OCI-LY1 (cell line): ENCODE results near the gene KIF13A.

Experiments used
- H2AFZ ChIP-seq: fragments of 200-600 bp; sonication (generic), shearing (Covaris generic); 2 replicates; pipeline ENCODE4 v1.6.0; 2014; ENCODE audit warnings: antibody characterized with exemption, mild to moderate bottlenecking, low read length
- H3F3A ChIP-seq: fragments of 200-600 bp; sonication (generic), shearing (Covaris generic); 2 replicates; pipeline ENCODE4 v1.6.0; 2014; ENCODE audit warnings: mild to moderate bottlenecking, antibody characterized with exemption, low read length, moderate library complexity; ENCODE audit not compliant: insufficient read depth
- H3K27ac ChIP-seq: fragments of 200-600 bp; sonication (generic); 2 replicates; pipeline ENCODE4 v1.5.1; 2014; ENCODE audit warnings: low read length, mixed run types, mild to moderate bottlenecking, low read depth; ENCODE audit not compliant: poor library complexity, severe bottlenecking
- H3K27me3 ChIP-seq: fragments of 200-600 bp; sonication (generic); 2 replicates; pipeline ENCODE4 v1.6.0; 2014; ENCODE audit warnings: antibody characterized with exemption, mild to moderate bottlenecking, low read length, moderate library complexity; ENCODE audit not compliant: insufficient read depth
- H3K36me3 ChIP-seq: fragments of 200-600 bp; sonication (generic); 2 replicates; pipeline ENCODE4 v1.6.1; 2014; ENCODE audit warnings: mild to moderate bottlenecking, antibody characterized with exemption, low read length, moderate library complexity, mixed read lengths; ENCODE audit not compliant: insufficient read depth
- H3K4me1 ChIP-seq: fragments of 200-600 bp; sonication (generic); 2 replicates; pipeline ENCODE4 v1.5.1; 2014; ENCODE audit warnings: mild to moderate bottlenecking, low read length, moderate library complexity; ENCODE audit not compliant: insufficient read depth, severe bottlenecking
- H3K4me2 ChIP-seq: fragments of 200-600 bp; sonication (generic), shearing (Covaris generic); 2 replicates; pipeline ENCODE4 v1.6.1; 2014; ENCODE audit warnings: low read length
- H3K4me3 ChIP-seq: fragments of 200-600 bp; sonication (generic); 2 replicates; pipeline ENCODE4 v1.5.1; 2014; ENCODE audit warnings: low read length, low read depth, mild to moderate bottlenecking, mixed read lengths; ENCODE audit not compliant: poor library complexity, severe bottlenecking
- H3K79me2 ChIP-seq: fragments of 200-600 bp; shearing (Covaris generic); 2 replicates; pipeline ENCODE4 v1.6.1; 2016; ENCODE audit warnings: mixed run types, low read length, mixed read lengths; ENCODE audit not compliant: insufficient read depth
- H3K9ac ChIP-seq: fragments of 200-600 bp; sonication (generic), shearing (Covaris generic); 2 replicates; pipeline ENCODE4 v1.6.1; 2014; ENCODE audit warnings: mild to moderate bottlenecking, low read length, mixed read lengths
- H3K9me2 ChIP-seq: fragments of 200-600 bp; sonication (generic), shearing (Covaris generic); 2 replicates; pipeline ENCODE4 v1.6.1; 2014; ENCODE audit warnings: low read depth, mild to moderate bottlenecking, low read length, mixed read lengths
- H3K9me3 ChIP-seq: fragments of 200-600 bp; shearing (Covaris generic); 2 replicates; pipeline ENCODE4 v1.6.1; 2014; ENCODE audit warnings: low read length, mixed read lengths
- H4K20me1 ChIP-seq: fragments of 200-600 bp; sonication (generic), shearing (Covaris generic); 2 replicates; pipeline ENCODE4 v1.6.0; 2016; ENCODE audit warnings: mild to moderate bottlenecking, low read length; ENCODE audit not compliant: insufficient read depth
- EZH2 ChIP-seq: fragments of 200-600 bp; sonication (generic), shearing (Covaris generic); IDR thresholded peaks from 2 replicates; pipeline ENCODE4 v1.8.0; 2017; ENCODE audit warnings: borderline replicate concordance, mixed run types, mild to moderate bottlenecking, antibody characterized with exemption, low read length, moderate library complexity, mixed read lengths
- TF ChIP-seq, protein P1 (sequence below): fragments of 200-600 bp; sonication (generic), shearing (Covaris generic); IDR thresholded peaks from 2 replicates; pipeline ENCODE4 v1.5.1; 2017; ENCODE audit warnings: mild to moderate bottlenecking, antibody characterized with exemption, low read length, moderate library complexity, mixed read lengths

Gene KIF13A

GRCh38 chr6:18028332-18028731, 40.9 kb upstream of the KIF13A start:
- Histone ChIP-seq H3K79me2 (no peaks in the 10 kb centered on the region), H3F3A (no peaks in the 10 kb centered on the region), H3K4me1 (no peaks in the 10 kb centered on the region)

GRCh38 chr6:18025596-18025995, 38.2 kb upstream of the KIF13A start:
- no peaks in the 10 kb centered on the region for H3K27me3 ChIP-seq
- H3K36me3 ChIP-seq = no peaks in the 10 kb centered on the region
- H3K9me3 ChIP-seq = no peaks in the 10 kb centered on the region
- no peaks in the 10 kb centered on the region for H3F3A ChIP-seq
- H3K9me2 ChIP-seq = no peaks in the 10 kb centered on the region
- no peak overlapping the region for H3K4me3 ChIP-seq
- H3K4me1 ChIP-seq = no peaks in the 10 kb centered on the region
- H3K27ac ChIP-seq = no peak overlapping the region
- no peak for TF ChIP-seq EZH2
- TF ChIP-seq, protein P1, sequence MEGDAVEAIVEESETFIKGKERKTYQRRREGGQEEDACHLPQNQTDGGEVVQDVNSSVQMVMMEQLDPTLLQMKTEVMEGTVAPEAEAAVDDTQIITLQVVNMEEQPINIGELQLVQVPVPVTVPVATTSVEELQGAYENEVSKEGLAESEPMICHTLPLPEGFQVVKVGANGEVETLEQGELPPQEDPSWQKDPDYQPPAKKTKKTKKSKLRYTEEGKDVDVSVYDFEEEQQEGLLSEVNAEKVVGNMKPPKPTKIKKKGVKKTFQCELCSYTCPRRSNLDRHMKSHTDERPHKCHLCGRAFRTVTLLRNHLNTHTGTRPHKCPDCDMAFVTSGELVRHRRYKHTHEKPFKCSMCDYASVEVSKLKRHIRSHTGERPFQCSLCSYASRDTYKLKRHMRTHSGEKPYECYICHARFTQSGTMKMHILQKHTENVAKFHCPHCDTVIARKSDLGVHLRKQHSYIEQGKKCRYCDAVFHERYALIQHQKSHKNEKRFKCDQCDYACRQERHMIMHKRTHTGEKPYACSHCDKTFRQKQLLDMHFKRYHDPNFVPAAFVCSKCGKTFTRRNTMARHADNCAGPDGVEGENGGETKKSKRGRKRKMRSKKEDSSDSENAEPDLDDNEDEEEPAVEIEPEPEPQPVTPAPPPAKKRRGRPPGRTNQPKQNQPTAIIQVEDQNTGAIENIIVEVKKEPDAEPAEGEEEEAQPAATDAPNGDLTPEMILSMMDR = no peak
- H4K20me1 ChIP-seq = no peaks in the 10 kb centered on the region
- H2AFZ ChIP-seq = no peak overlapping the region
- no peak overlapping the region for H3K4me2 ChIP-seq
- no peaks in the 10 kb centered on the region for H3K79me2 ChIP-seq
- no peak overlapping the region for H3K9ac ChIP-seq

More at GRCh38 chr6:18028332-18028731, 40.9 kb upstream of the KIF13A start:
- Histone ChIP-seq H2AFZ (no peak overlapping the region), H3K9ac (no peak overlapping the region), H3K9me3 (no peaks in the 10 kb centered on the region), H4K20me1 (no peaks in the 10 kb centered on the region), H3K4me2 (no peak overlapping the region), H3K4me3 (no peak overlapping the region), H3K27me3 (no peaks in the 10 kb centered on the region), H3K27ac (no peak overlapping the region), H3K36me3 (no peaks in the 10 kb centered on the region), H3K9me2 (no peaks in the 10 kb centered on the region)
- TF ChIP-seq EZH2 = no peak

- Histone ChIP-seq H3K36me3 (no peaks in the 10 kb centered on the region), H2AFZ (no peak overlapping the region), H3K9ac (no peak overlapping the region), H3F3A (no peaks in the 10 kb centered on the region), H3K4me2 (no peak overlapping the region), H4K20me1 (no peaks in the 10 kb centered on the region), H3K27me3 (no peaks in the 10 kb centered on the region), H3K9me3 (no peaks in the 10 kb centered on the region), H3K27ac (no peak overlapping the region), H3K4me1 (no peaks in the 10 kb centered on the region), H3K79me2 (no peaks in the 10 kb centered on the region), H3K9me2 (no peaks in the 10 kb centered on the region), H3K4me3 (no peak overlapping the region)
- TF ChIP-seq, protein P1 = no peak
- TF ChIP-seq EZH2 = no peak
Measured at GRCh38 chr6:18024876-18025275, 37.4 kb upstream of the KIF13A start.

DNA sequence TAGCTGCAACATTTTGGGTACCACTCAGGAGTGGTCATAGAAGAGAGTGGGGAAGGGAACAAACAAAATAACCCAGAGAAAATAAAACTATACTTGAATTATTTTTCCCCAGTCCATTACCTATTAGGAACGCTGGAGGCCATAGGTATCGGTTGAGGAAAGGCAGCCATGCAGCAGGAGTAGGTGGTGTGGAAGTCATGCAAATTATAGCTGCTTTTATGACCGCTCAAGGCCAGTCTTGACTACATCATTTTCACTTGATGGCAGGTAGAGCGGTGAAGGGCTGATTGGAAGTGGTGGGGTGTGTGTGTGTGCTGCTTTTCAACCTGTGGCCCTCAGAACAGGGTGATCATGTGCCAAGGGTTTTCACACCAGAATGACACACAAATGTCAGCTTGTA, 36.5 kb upstream of the KIF13A start:
- no peak overlapping the region for H3K9ac ChIP-seq
- H3K9me3 ChIP-seq = no peaks in the 10 kb centered on the region
- no peaks in the 10 kb centered on the region for H3F3A ChIP-seq
- H3K4me3 ChIP-seq = no peak overlapping the region
- no peaks in the 10 kb centered on the region for H3K9me2 ChIP-seq
- no peak for TF ChIP-seq EZH2
- TF ChIP-seq, protein P1 = no peak
- H3K27me3 ChIP-seq = no peaks in the 10 kb centered on the region
- no peaks in the 10 kb centered on the region for H3K79me2 ChIP-seq
- no peak overlapping the region for H3K27ac ChIP-seq
- H3K4me1 ChIP-seq = no peaks in the 10 kb centered on the region
- H3K36me3 ChIP-seq = no peaks in the 10 kb centered on the region
- no peak overlapping the region for H3K4me2 ChIP-seq
- H2AFZ ChIP-seq = no peak overlapping the region
- no peaks in the 10 kb centered on the region for H4K20me1 ChIP-seq
